COR-L47 (cell line): ENCODE data around the gene MAPK7.
A peak's percentile ranks its signal among the peaks of the same experiment; 100 is the strongest.

Experiments
- DNase-seq: peaks from one replicate; lab custom pipeline; 2025; lab: John Stamatoyannopoulos, UW

Gene MAPK7

DNA sequence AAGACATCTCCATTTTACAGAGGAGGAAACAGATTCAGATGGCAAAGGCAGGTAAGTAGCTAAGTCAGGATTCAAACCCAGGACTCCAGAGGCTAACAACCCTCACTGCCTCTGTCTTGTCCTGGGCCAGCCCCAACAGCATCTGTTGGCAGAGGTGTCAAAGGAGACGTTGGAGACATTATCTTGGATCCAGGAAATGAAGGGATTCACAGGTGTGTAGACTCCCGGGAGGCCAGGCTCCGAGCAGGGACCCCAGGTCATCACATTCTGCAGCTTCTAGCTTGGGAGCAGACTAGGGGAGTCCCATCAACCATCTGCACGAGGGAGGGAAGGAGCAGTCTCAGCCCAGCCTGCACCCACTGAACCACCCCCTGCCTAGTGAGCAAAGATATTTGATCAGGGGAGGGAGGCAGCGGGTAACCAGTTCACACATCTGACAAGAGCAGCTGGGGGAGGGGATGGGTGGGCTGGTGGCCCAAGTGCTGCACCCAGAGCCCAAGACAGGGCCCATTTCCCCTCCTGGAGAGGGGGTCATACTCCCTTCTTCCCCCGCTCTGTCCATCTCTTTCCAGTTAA lies 14.8 kb upstream of the MAPK7 start:
- no peak for DNase-seq

GRCh38 chr17:19364699-19365498 lies 13.4 kb upstream of the MAPK7 start:
- DNase-seq = peak; percentile 62

- DNase-seq = no peak
These were observed 12.8 kb upstream of the MAPK7 start for GRCh38 chr17:19365499-19365817.

- DNase-seq = no peak
These were observed 12.3 kb upstream of the MAPK7 start for GRCh38 chr17:19365833-19366636.

DNA sequence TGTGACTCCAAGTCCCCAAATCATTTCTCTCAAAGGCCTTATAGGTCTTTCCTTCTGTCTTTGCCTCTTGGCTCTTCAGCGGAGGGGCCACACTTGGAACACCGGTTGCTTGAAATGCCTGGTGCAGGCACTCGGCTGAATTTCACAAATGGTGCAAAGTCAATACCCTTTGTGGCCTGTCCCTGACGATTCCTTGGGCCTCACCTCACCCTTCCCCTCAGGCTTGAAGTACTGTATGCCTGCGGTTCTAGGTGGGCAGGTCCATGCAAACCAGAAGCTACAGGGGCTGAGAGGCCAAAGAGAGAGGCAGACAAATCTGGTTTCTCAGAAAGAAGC lies 11.7 kb upstream of the MAPK7 start:
- no peak for DNase-seq

- no peak for DNase-seq
These were observed 10.1 kb upstream of the MAPK7 start for GRCh38 chr17:19368229-19368628.

GRCh38 chr17:19369107-19369778 lies 9.1 kb upstream of the MAPK7 start:
- DNase-seq = no peak

DNA sequence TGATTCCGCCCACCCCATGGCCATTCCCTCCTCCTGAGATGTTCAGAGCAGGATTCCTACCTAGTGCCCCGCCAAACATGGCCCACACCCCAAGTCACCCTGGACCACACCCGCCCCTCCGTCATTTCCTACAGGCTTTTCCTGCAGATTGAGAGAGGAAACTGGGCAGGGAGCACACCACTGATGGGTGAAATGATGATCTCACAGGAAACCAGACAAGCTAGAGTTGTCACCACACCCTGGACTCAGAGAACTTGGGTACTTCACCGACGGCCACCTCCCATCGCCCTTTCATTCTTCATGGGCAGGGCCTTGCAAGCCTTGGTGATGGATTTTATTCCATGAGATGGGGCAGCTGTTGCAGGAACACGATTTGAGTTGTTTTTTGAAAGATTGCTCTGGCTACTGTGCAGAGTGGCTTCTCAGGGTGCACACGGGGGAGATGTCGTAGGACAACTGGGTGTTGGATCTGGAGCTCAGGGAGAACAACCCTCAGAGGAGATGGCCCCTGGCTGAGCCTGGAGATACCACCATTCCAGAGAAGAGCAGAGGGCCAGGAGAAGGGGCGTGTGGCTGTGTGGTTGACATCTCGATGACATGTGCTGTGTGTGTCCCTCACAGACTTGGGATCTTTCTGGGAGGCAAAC lies 8.3 kb upstream of the MAPK7 start:
- no peak for DNase-seq

DNA sequence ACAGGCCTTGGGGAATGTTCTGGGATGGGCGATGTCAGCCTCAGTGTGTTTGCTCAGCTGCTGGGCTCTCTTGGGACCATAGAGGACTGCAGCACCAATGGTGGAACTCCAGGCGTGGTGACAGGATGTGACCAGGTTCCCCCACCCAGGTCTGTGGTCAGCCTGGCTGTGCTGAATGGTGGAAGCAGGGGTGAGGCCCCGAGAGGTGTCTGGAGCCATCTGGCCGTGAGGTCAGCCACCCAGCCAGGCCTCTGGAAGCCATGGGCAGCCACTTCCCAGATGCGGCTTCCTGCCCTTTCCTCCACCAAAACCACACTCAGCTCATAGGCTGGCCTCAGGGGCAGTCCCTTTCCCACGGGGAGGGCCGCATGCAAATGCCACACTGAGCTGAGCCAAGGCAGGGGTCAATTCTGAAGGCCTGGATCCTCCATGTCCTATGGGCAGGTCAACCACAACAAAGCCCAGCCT lies 7.8 kb upstream of the MAPK7 start:
- no peak for DNase-seq

DNA sequence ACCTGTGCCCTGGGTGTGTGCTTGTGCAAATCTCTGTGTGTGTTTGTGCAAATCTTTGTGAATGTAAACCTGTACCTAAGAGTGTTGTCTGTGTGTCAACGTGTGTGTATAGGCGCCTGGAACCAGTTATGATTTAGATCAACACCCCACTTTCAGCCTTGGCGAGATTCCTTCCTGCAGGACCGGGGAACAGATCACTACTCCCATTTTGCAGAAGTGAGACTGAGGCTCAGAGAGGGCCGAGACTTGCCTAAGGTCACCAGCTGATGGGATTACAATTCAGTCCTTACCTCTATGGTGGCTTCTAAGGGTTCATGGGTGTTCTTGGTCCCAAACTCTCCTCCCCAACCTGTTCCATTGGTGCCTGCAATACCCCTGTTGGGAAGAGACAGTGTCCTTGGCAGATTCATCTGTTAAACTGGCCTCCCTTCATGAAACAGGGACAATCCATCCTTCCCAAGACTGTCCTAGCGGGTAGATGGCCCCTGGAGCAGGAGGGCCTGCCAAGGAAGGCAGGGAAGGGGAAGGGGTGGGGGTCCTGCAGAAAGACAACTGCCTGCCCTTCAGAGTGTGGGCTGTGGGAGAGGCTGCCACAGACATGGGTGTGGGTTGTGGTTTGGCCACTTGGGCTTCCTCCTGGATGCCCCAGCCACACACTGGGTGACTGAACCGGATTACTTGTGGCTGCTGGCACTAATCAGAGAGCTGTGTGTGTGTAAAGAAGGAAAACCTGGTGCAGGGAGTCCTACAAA lies 6.9 kb upstream of the MAPK7 start:
- DNase-seq = no peak

GRCh38 chr17:19372011-19372370 lies 6.3 kb upstream of the MAPK7 start:
- no peak for DNase-seq

DNA sequence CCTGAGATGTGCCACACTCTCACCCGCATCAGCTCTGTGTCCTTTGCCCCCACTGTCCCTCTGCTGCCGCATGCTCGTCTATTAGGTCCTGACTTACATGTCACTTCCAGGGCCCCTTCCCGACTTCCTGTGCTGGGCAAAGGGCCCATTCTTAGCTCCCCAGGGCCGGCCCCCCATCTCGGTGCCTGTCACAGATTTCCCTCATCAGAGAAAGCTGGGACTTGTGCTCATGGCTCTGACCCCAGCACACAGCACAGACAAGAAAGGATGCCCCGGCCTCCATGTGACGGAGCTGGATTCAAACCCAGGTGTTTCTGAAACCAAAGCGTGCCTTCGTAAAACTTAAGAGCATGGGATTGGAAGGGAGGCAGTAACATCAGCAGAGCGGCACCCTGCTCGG lies 5.9 kb upstream of the MAPK7 start:
- DNase-seq = no peak

DNA sequence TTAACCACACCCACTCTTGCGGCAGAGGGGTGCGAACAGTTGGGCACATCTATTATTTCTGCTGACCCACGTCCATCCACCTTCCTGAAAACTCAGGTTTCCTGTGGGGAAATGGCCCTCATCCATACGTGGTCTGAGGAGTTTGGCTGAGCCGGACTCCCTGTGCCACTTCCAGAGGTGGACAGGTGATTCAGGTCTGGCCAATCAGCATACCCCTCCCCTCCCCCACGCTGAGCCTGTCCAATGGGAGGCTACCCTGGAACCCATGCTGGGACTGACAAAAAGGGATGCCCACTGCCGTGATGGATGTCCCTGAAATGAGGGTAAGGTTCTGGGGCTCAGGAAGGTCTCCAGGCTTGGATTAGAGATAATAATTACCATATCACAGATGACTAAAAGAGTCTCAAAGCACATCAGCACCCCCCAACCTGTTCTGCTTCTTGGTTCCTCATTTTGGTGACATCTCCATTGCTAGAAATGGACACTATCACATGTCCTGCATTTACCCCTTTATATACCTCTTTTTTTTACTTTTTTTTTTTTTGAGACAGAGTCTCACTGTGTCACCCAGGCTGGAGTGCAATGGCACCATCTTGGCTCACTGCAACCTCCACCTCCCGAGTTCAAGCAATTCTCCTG lies 5.3 kb upstream of the MAPK7 start:
- no peak for DNase-seq

DNA sequence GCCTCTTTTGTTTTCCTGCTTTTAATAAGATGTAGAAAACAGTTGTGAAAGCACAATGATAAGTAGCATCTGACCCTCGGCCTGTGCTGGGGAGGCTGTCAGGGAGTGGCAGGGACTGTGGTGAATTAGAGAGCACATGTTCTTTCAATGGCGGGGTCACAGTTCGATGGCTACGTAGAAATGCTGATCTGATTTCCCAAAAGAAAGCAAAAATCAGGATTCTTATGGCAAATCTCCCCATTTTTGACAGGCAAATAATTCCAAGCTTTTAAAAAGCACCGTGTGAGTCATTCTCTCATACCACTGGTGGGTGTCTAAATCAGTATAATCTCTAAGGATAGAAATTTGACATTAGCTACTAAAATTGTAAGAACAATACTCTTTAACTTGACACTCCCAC lies 4.2 kb upstream of the MAPK7 start:
- DNase-seq = no peak

DNA sequence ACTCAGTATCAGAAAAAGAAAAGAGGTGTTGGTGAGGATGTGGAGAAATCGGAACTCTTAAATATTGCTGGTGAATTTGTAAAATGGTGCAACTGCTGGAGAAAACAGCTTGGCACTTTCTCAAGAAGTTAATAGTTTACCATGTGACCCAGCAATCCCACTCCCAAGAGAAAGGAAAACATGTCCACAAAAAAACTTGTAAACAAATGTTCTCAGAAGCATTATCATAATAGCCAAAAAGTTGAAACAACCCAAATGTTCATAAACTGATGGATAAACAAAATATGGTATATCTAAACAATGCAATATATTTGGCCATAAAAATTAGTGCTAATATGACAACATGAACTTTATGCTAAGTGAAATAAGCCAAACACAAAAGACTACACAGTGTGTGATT lies 2.6 kb upstream of the MAPK7 start:
- no peak for DNase-seq

DNA sequence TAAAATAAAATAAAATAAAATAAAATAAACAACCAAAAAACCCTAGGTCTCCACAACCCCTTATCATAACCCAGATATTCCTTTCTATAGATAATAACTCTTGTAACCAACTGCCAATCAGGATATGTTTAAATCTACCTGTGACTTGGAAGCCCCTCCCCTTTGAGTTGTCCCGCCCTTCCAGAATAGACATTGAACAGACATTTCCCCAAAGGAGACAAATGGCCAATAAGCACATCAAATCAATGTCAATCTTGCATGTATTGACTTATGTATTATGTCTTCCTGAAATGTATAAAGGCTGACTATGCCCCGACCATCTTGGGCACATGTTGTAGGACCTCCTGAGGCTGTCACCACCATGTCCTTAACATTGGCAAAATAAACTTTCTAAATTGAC lies 1.5 kb upstream of the MAPK7 start:
- DNase-seq = no peak

- peak; percentile 93 for DNase-seq
These were observed 489 bp upstream of the MAPK7 start for GRCh38 chr17:19377602-19378415.

DNA sequence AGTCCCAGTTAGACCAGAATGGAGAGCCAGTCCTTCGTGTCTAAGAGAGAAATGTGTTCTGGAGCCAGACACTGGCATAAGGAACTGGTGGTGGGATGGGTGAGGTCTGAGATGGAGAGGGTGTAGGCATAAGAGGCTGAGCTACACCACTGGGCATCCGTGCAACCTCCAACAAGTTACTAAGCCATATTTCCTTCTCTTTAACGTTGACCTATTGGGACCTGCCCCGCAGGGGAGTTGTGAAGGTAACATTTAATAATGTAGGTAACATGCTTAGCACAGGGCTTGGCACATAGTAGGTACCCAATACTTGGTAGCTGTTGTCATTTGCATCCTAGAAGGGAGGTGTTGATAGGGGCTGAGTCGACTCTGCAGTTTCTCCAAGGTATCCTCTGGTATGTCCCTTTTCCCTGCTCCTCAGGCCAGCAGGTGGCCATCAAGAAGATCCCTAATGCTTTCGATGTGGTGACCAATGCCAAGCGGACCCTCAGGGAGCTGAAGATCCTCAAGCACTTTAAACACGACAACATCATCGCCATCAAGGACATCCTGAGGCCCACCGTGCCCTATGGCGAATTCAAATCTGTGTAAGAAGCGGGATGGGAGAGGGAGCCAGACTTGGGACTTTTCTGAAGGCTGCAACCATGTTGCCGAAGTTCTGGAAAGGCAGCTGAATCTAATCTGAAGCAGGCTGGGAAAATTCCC lies 1.2 kb downstream of the MAPK7 start:
- DNase-seq = no peak

DNA sequence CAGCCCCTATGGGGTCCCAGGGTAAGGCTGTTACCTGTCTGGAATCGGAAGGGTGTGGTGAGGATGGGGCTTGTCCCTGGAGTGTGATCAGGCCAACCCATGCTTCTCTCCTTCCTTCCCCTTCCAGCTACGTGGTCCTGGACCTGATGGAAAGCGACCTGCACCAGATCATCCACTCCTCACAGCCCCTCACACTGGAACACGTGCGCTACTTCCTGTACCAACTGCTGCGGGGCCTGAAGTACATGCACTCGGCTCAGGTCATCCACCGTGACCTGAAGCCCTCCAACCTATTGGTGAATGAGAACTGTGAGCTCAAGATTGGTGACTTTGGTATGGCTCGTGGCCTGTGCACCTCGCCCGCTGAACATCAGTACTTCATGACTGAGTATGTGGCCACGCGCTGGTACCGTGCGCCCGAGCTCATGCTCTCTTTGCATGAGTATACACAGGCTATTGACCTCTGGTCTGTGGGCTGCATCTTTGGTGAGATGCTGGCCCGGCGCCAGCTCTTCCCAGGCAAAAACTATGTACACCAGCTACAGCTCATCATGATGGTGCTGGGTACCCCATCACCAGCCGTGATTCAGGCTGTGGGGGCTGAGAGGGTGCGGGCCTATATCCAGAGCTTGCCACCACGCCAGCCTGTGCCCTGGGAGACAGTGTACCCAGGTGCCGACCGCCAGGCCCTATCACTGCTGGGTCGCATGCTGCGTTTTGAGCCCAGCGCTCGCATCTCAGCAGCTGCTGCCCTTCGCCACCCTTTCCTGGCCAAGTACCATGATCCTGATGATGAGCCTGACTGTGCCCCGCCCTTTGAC lies 2.4 kb downstream of the MAPK7 start:
- no peak for DNase-seq
